Neural cell (in vitro differentiated cells): ENCODE data around the gene HDAC4. TPM values are rescaled to one million over a fixed set of nuclear protein-coding genes. Genes with fewer than 3 reads are reported as not detected.

Experiments
- H2AFZ ChIP-seq: fragments of 200-600, 300-800 bp; sonication (generic), shearing (Covaris generic); 2 replicates; pipeline ENCODE4 v1.6.0; 2014; ENCODE audit warnings: low read depth, mild to moderate bottlenecking, antibody characterized with exemption, low read length, moderate library complexity
- H3F3A ChIP-seq: fragments of 200-600 bp; shearing (Covaris generic); 2 replicates; pipeline ENCODE4 v1.6.1; 2016; ENCODE audit warnings: mild to moderate bottlenecking, moderate library complexity, mixed read lengths, antibody characterized with exemption, low read length; ENCODE audit not compliant: insufficient read depth, poor library complexity, severe bottlenecking
- H3K27ac ChIP-seq: fragments of 200-600, 300-800 bp; sonication (generic), shearing (Covaris generic); 2 replicates; pipeline ENCODE4 v1.5.1; 2014; ENCODE audit warnings: mild to moderate bottlenecking, low read length, moderate library complexity
- H3K27me3 ChIP-seq: fragments of 300-800, 200-600 bp; sonication (generic), shearing (Covaris generic); 2 replicates; pipeline ENCODE4 v1.6.0; 2014; ENCODE audit warnings: mild to moderate bottlenecking, low read depth, low read length, moderate library complexity; ENCODE audit not compliant: insufficient read depth
- H3K36me3 ChIP-seq: fragments of 300-800, 200-600 bp; sonication (generic), shearing (Covaris generic); 2 replicates; pipeline ENCODE4 v1.5.1; 2014; ENCODE audit warnings: mild to moderate bottlenecking, antibody characterized with exemption, low read length, moderate library complexity; ENCODE audit not compliant: insufficient read depth
- H3K4me2 ChIP-seq: fragments of 300-800, 200-600 bp; sonication (generic), shearing (Covaris generic); 2 replicates; pipeline ENCODE4 v1.6.0; 2014; ENCODE audit warnings: mild to moderate bottlenecking, low read length
- H3K4me3 ChIP-seq: fragments of 300-800, 200-600 bp; sonication (generic), shearing (Covaris generic); 2 replicates; pipeline ENCODE4 v1.5.1; 2014; ENCODE audit warnings: mild to moderate bottlenecking, low read length, moderate library complexity
- H3K79me2 ChIP-seq: fragments of 200-600 bp; shearing (Covaris generic); replicated peaks from 2 replicates; pipeline ENCODE4 v1.6.0; 2014; ENCODE audit warnings: mild to moderate bottlenecking, low read length, moderate library complexity; ENCODE audit not compliant: insufficient read depth
- H3K9ac ChIP-seq: fragments of 300-800, 200-600 bp; sonication (generic), shearing (Covaris generic); 2 replicates; pipeline ENCODE4 v1.6.1; 2016; ENCODE audit warnings: mild to moderate bottlenecking, low read length, mixed read lengths
- H3K9me2 ChIP-seq: fragments of 200-600 bp; shearing (Covaris generic); 2 replicates; pipeline ENCODE4 v1.6.1; 2016; ENCODE audit warnings: mild to moderate bottlenecking, low read length, mixed read lengths; ENCODE audit not compliant: insufficient read depth
- H3K9me3 ChIP-seq: fragments of 200-600, 300-800 bp; sonication (generic), shearing (Covaris generic); 2 replicates; pipeline ENCODE4 v1.6.1; 2016; ENCODE audit warnings: mild to moderate bottlenecking, mixed run types, low read length, moderate library complexity, mixed read lengths
- H4K20me1 ChIP-seq: fragments of 200-600 bp; shearing (Covaris generic); 2 replicates; pipeline ENCODE4 v1.6.1; 2016; ENCODE audit warnings: mild to moderate bottlenecking, mixed run types; ENCODE audit not compliant: insufficient read depth
- CTCF ChIP-seq: fragments of 450-650 bp; IDR thresholded peaks from 2 replicates; pipeline ENCODE4 v1.5.1; 2014; ENCODE audit warnings: antibody characterized with exemption, mild to moderate bottlenecking, moderate library complexity; ENCODE audit not compliant: poor library complexity, severe bottlenecking
- EP300 ChIP-seq: fragments of 450-650 bp; conservative IDR thresholded peaks from 2 replicates; pipeline ENCODE4 v1.6.1; 2014; ENCODE audit warnings: antibody characterized with exemption, mild to moderate bottlenecking, moderate library complexity; ENCODE audit not compliant: poor library complexity, severe bottlenecking
- EZH2 ChIP-seq: fragments of 200-600, 300-800 bp; shearing (Covaris generic), sonication (generic); IDR thresholded peaks from 2 replicates; pipeline ENCODE4 v1.6.1; 2014; ENCODE audit warnings: antibody characterized with exemption, low read length, borderline replicate concordance, mild to moderate bottlenecking; ENCODE audit not compliant: insufficient read depth, poor library complexity, severe bottlenecking
- MXI1 ChIP-seq: fragments of 450-650 bp; conservative IDR thresholded peaks from 2 replicates; pipeline ENCODE4 v1.6.1; 2014; ENCODE audit warnings: antibody characterized with exemption, mild to moderate bottlenecking; ENCODE audit not compliant: poor library complexity, severe bottlenecking
- POLR2AphosphoS5 ChIP-seq: IDR thresholded peaks from 2 replicates; pipeline ENCODE4 v1.6.1; 2012
- RAD21 ChIP-seq: fragments of 450-650 bp; conservative IDR thresholded peaks from 2 replicates; pipeline ENCODE4 v1.6.1; 2014; ENCODE audit warnings: antibody characterized with exemption, mild to moderate bottlenecking, moderate library complexity
- REST ChIP-seq: IDR thresholded peaks from 2 replicates; pipeline ENCODE4 v1.6.1; 2012; ENCODE audit warnings: borderline replicate concordance
- SMC3 ChIP-seq: fragments of 450-650 bp; conservative IDR thresholded peaks from 2 replicates; pipeline ENCODE4 v1.6.1; 2014; ENCODE audit warnings: antibody characterized with exemption, mild to moderate bottlenecking, moderate library complexity; ENCODE audit not compliant: poor library complexity
- TAF1 ChIP-seq: IDR thresholded peaks from 2 replicates; pipeline ENCODE4 v1.6.1; 2012; ENCODE audit warnings: low read depth
- polyA plus RNA-seq: library from polyadenylated mRNA; depleted of rRNA; stranded (reverse); fragments of >200 nt; gene quantifications from 2 replicates; pipeline ENCODE4 v1.2.3, GENCODE V29; 2014

HDAC4 gene
- polyA plus RNA-seq, 1 donor from 2014 or later, result 3.4 TPM

GRCh38 chr2:239189711-239190131 lies 211.1 kb downstream of the HDAC4 start:
- Histone ChIP-seq H3K79me2 (no peaks in the 10 kb centered on the region), H3K27me3 (no peaks in the 10 kb centered on the region), H2AFZ (no peak overlapping the region), H3K27ac (no peak overlapping the region), H3F3A (no peaks in the 10 kb centered on the region), H3K9me3 (no peaks in the 10 kb centered on the region), H3K9me2 (no peaks in the 10 kb centered on the region), H3K4me3 (no peak overlapping the region), H3K36me3 (no peaks in the 10 kb centered on the region), H4K20me1 (no peaks in the 10 kb centered on the region), H3K4me2 (no peak overlapping the region), H3K9ac (no peak overlapping the region)
- no peak for TF ChIP-seq MXI1
- no peak for TF ChIP-seq REST

- H3K79me2 ChIP-seq, result no peaks in the 10 kb centered on the region
- no peak overlapping the region for H2AFZ ChIP-seq
- TF ChIP-seq EZH2, result no peak
- TF ChIP-seq MXI1, result no peak
- TF ChIP-seq TAF1, result no peak
- no peak for TF ChIP-seq RAD21
- TF ChIP-seq REST, result no peak
- no peak for TF ChIP-seq CTCF
- TF ChIP-seq SMC3, result no peak
- TF ChIP-seq EP300, result no peak
- no peak for TF ChIP-seq POLR2AphosphoS5
- H3K9me3 ChIP-seq, result no peaks in the 10 kb centered on the region
- no peaks in the 10 kb centered on the region for H3K36me3 ChIP-seq
- no peak overlapping the region for H3K4me3 ChIP-seq
- no peaks in the 10 kb centered on the region for H4K20me1 ChIP-seq
- H3K27ac ChIP-seq, result no peak overlapping the region
- H3K9ac ChIP-seq, result no peak overlapping the region
- no peaks in the 10 kb centered on the region for H3K9me2 ChIP-seq
- no peaks in the 10 kb centered on the region for H3K27me3 ChIP-seq
- no peak overlapping the region for H3K4me2 ChIP-seq
- H3F3A ChIP-seq, result no peaks in the 10 kb centered on the region
These were observed 212.3 kb downstream of the HDAC4 start for GRCh38 chr2:239188536-239188935.
